Hepatocyte (in vitro differentiated cells): ENCODE results near the gene IFI35.

Source experiments
- CTCF ChIP-seq: fragments of 200-600 bp; sonication (generic); IDR thresholded peaks from 2 replicates; pipeline ENCODE4 v1.5.1; 2016; ENCODE audit warnings: antibody characterized with exemption, mild to moderate bottlenecking; ENCODE audit not compliant: poor library complexity
- EZH2 ChIP-seq: fragments of 200-600 bp; sonication (generic); IDR thresholded peaks from 2 replicates; pipeline ENCODE4 v1.6.1; 2016; ENCODE audit warnings: antibody characterized with exemption, mild to moderate bottlenecking, borderline replicate concordance

GRCh38 chr17:43042025-43042628, 35.5 kb downstream of the IFI35 start:
- TF ChIP-seq CTCF (no peak), EZH2 (no peak)
